Fibroblast of skin of scalp (primary cell): ENCODE results near the gene ARSI. TPM values are rescaled to one million over a fixed set of nuclear protein-coding genes. Genes with fewer than 3 reads are reported as not detected.

Source experiments
- DNase-seq: peaks from one replicate; pipeline ENCODE4 v3.0.0-alpha.2; 2013
- polyA plus RNA-seq, 2 experiments: library from polyadenylated mRNA; unstranded; fragments of 120-200 nt; gene quantifications; one replicate each; pipeline ENCODE4 v1.2.1, GENCODE V29; 2013; ENCODE audit not compliant: insufficient read length in 2 of 2

Gene ARSI
- polyA plus RNA-seq (2013, experiment 1 of 2; ENCODE audit: insufficient read length), result 20.6 TPM
- polyA plus RNA-seq (2013, experiment 2 of 2; ENCODE audit: insufficient read length), result 17.9 TPM

- peak; percentile 93 for DNase-seq
Measured at GRCh38 chr5:150302301-150303069, at the start of gene ARSI. Gene ARSI (minus strand): TSS chr5:150302905. CDS start chr5:150302373, 532 bp downstream.

- peak; percentile 60 for DNase-seq
Measured at GRCh38 chr5:150350524-150351344, 48.0 kb upstream of the ARSI start.

- no peak for DNase-seq
Measured at GRCh38 chr5:150349681-150350275, 47.1 kb upstream of the ARSI start.

- DNase-seq, result no peak
Measured at GRCh38 chr5:150347451-150347850, 44.7 kb upstream of the ARSI start.

GRCh38 chr5:150347003-150347402 lies 44.3 kb upstream of the ARSI start:
- DNase-seq, result no peak

GRCh38 chr5:150346592-150346991 lies 43.9 kb upstream of the ARSI start:
- DNase-seq, result no peak

GRCh38 chr5:150345716-150346115 lies 43.0 kb upstream of the ARSI start:
- no peak for DNase-seq

GRCh38 chr5:150343994-150344631 lies 41.4 kb upstream of the ARSI start:
- no peak for DNase-seq

GRCh38 chr5:150342583-150342982 lies 39.9 kb upstream of the ARSI start:
- no peak for DNase-seq

- no peak for DNase-seq
Measured at GRCh38 chr5:150341989-150342388, 39.3 kb upstream of the ARSI start.

- DNase-seq, result no peak
Measured at GRCh38 chr5:150341331-150341730, 38.6 kb upstream of the ARSI start.

GRCh38 chr5:150340614-150341255 lies 38.0 kb upstream of the ARSI start:
- no peak for DNase-seq

GRCh38 chr5:150339841-150340240 lies 37.1 kb upstream of the ARSI start:
- DNase-seq, result no peak

GRCh38 chr5:150339165-150339564 lies 36.5 kb upstream of the ARSI start:
- no peak for DNase-seq

GRCh38 chr5:150338546-150338945 lies 35.8 kb upstream of the ARSI start:
- no peak for DNase-seq

GRCh38 chr5:150335778-150336177 lies 33.1 kb upstream of the ARSI start:
- no peak for DNase-seq

- DNase-seq, result no peak
Measured at GRCh38 chr5:150333400-150333799, 30.7 kb upstream of the ARSI start.

- no peak for DNase-seq
Measured at GRCh38 chr5:150329881-150330876, 27.5 kb upstream of the ARSI start.

- DNase-seq, result no peak
Measured at GRCh38 chr5:150329038-150329437, 26.3 kb upstream of the ARSI start.

GRCh38 chr5:150328515-150328914 lies 25.8 kb upstream of the ARSI start:
- DNase-seq, result no peak

- no peak for DNase-seq
Measured at GRCh38 chr5:150327139-150327538, 24.4 kb upstream of the ARSI start.
